ENCODE measurements around the gene TMEM38B. TPM values are rescaled to one million over a fixed set of nuclear protein-coding genes. Genes with fewer than 3 reads are reported as not detected.
"Not testable (repeated sequence)": the region's sequence is repeated elsewhere in the genome, so short reads cannot be mapped to it uniquely, and the experiment has no call there.

Gene TMEM38B
- total RNA-seq, 4 donors from 2014 or later, result 4.4 to 24.3 (median 17.1) TPM

DNA sequence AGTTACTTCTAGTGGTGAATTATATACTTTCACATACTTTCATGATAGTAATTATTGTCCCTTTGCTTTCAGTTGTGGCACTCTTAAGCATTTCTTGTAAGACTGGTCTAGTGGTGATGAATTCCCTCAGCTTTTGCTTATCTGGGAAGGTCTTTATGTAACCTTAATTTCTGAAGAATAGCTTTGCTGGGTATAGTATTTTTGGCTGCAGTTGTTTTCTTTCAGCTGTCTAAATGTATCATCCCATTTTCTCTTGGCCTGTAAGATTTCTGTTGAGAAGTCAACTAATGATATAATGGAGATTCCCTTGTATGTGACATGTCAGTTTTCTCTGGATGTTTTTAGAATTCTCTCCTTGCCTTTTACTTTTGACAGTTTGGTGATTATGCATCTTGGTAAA is 41.0 kb downstream of the TMEM38B start:
- intact Hi-C loops (cut with DNase I; ENCODE audit: low total_unique reads), result no loop called here
- H3K27ac ChIP-seq, result no peak overlapping the region
- DNase-seq, result no peak
- TF ChIP-seq, protein P1, sequence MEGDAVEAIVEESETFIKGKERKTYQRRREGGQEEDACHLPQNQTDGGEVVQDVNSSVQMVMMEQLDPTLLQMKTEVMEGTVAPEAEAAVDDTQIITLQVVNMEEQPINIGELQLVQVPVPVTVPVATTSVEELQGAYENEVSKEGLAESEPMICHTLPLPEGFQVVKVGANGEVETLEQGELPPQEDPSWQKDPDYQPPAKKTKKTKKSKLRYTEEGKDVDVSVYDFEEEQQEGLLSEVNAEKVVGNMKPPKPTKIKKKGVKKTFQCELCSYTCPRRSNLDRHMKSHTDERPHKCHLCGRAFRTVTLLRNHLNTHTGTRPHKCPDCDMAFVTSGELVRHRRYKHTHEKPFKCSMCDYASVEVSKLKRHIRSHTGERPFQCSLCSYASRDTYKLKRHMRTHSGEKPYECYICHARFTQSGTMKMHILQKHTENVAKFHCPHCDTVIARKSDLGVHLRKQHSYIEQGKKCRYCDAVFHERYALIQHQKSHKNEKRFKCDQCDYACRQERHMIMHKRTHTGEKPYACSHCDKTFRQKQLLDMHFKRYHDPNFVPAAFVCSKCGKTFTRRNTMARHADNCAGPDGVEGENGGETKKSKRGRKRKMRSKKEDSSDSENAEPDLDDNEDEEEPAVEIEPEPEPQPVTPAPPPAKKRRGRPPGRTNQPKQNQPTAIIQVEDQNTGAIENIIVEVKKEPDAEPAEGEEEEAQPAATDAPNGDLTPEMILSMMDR (IDR thresholded peaks at IDR 0.05), result no peak
- no peak for TF ChIP-seq POLR2A (IDR thresholded peaks at IDR 0.05)
- no peak overlapping the region for H3K4me3 ChIP-seq
- H3K9me3 ChIP-seq, result peaks cover 3 to 27% of the 10 kb centered on the region in 2 donors
- peaks cover 0 to 3% of the 10 kb centered on the region in 2 donors for H3K27me3 ChIP-seq
- H3K4me1 ChIP-seq, result no peaks in the 10 kb centered on the region
- H3K36me3 ChIP-seq, result no peaks in the 10 kb centered on the region

DNA sequence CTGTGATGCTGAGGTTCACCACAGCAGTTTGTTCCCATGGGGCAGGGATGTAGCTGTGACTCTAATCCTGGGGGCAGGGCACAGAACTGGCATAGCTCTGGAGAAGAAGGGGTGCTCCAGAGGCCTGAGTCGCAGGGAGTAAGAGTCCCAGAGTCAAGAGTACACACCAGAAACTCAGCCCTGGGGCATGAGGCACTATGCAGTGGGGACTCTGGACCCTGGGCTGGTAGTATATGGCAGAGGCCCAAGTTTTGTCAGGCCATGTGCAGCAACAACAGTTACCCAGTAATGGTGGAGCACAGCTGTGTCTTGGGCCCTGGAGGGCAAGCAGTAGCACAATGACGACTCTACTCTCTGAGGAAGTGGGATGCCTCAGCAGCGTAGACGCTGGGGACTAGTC is 42.9 kb downstream of the TMEM38B start:
- Histone ChIP-seq H3K36me3 (no peaks in the 10 kb centered on the region), H3K27ac (no peak overlapping the region), H3K27me3 (peaks cover 0 to 3% of the 10 kb centered on the region in 2 donors), H3K4me3 (no peak overlapping the region), H3K9me3 (peaks cover 3 to 27% of the 10 kb centered on the region in 2 donors), H3K4me1 (no peaks in the 10 kb centered on the region)
- DNase-seq, result no peak
- no peak for TF ChIP-seq POLR2A (IDR thresholded peaks at IDR 0.05)
- TF ChIP-seq, protein P1 (IDR thresholded peaks at IDR 0.05), result no peak
- intact Hi-C loops (cut with DNase I; ENCODE audit: low total_unique reads), result no loop called here

DNA sequence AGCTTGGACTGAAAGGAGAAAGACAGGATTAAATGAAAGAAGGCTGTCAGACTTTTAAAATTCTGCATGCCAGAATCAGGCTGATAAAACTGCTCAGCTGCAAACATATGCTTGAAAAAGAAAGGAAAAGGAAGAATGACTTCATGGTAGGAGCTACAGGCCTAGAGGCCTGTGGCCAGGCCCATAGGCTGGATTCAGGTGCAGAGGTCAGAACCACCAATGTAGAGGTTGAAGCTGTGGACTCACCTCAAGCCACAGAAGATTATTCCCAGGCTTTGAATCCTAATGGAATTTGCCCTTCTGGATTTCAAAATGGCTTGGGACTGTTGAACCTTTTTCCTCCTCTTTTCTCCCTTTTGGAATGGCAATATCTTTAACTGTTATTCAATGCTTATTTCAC is 47.7 kb downstream of the TMEM38B start:
- intact Hi-C loops (cut with DNase I; ENCODE audit: low total_unique reads), result no loop called here
- Histone ChIP-seq H3K9me3 (no peaks in the 10 kb centered on the region), H3K4me1 (no peaks in the 10 kb centered on the region), H3K4me3 (no peak overlapping the region), H3K27ac (no peak overlapping the region), H3K27me3 (no peaks in the 10 kb centered on the region), H3K36me3 (no peaks in the 10 kb centered on the region)
- no peak for DNase-seq
- no peak for TF ChIP-seq POLR2A (IDR thresholded peaks at IDR 0.05)
- TF ChIP-seq, protein P1 (IDR thresholded peaks at IDR 0.05), result no peak

DNA sequence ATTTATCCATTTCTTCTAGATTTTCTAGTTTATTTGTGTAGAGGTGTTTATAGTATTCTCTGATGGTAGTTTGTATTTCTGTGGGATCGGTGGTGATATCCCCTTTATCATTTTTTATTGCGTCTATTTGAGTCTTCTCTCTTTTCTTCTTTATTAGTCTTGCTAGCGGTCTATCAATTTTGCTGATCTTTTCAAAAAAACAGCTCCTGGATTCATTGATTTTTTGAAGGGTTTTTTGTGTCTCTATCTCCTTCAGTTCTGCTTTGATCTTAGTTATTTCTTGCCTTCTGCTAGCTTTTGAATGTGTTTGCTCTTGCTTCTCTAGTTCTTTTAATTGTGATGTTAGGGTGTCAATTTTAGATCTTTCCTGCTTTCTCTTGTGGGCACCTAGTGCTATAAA is 53.0 kb downstream of the TMEM38B start:
- intact Hi-C loops (cut with DNase I; ENCODE audit: low total_unique reads); DNase-seq: not testable (repeated sequence)

DNA sequence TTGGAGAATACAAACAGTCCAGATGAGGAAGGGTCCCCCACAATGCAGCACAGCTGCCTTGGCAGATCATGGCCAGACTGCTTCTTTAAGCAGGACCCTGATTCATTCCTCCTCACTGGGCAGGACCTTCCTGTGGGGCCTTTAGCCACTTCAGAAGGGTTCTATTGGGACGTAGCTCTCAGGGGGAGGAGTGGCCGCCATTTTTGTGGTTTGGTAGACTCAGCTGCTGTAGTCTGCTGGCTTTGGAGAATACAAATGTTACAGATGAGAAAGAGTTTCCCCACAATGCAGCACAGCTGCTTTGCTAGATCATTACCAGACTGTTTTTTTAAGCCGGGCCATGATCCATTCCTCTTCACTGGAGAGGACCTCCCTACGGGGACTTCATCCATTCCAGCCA is 57.4 kb downstream of the TMEM38B start:
- H3K4me1 ChIP-seq, result no peaks in the 10 kb centered on the region
- H3K4me3 ChIP-seq, result no peak overlapping the region
- peaks cover 0 to 15% of the 10 kb centered on the region in 2 donors for H3K9me3 ChIP-seq
- no peaks in the 10 kb centered on the region for H3K27me3 ChIP-seq
- H3K36me3 ChIP-seq, result no peaks in the 10 kb centered on the region
- no peak overlapping the region for H3K27ac ChIP-seq
- TF ChIP-seq POLR2A (IDR thresholded peaks at IDR 0.05), result no peak
- TF ChIP-seq, protein P1 (IDR thresholded peaks at IDR 0.05), result no peak
- intact Hi-C loops (cut with DNase I; ENCODE audit: low total_unique reads), result no loop called here
- DNase-seq, result no peak

More for the DNA sequence above, 53.0 kb downstream of the TMEM38B start:
- not testable (repeated sequence) for H3K4me1 ChIP-seq, H3K9me3 ChIP-seq, H3K27ac ChIP-seq, H3K36me3 ChIP-seq, H3K27me3 ChIP-seq, H3K4me3 ChIP-seq
